Heart left ventricle (tissue), 16 donors: Measurements from ENCODE around the gene BCAN. TPM values are rescaled to one million over a fixed set of nuclear protein-coding genes. Genes with fewer than 3 reads are reported as not detected.
A peak's percentile ranks its signal among the peaks of the same experiment; 100 is the strongest.

Experiments used
- ATAC-seq, 4 donors: fragments of 200-7000 bp; cut with Tn5 transposase; one replicate each; pipeline ENCODE4 v1.9.1; 2020 to 2022; ENCODE audit warnings: moderate library complexity in 4 of 4, mild to moderate bottlenecking in 3 of 4, moderate number of reproducible peaks in 1 of 4
- DNase-seq, 5 donors: peaks; one replicate each; pipeline ENCODE4 v3.0.0-alpha.2; 2020
- H3K27ac ChIP-seq, 12 donors: fragments of 200-600 bp; sonication (generic) in 4 of 12; one replicate each; pipeline versions ENCODE4 v1.5.0 to v1.8.0; 2016 to 2022; ENCODE audit warnings: mild to moderate bottlenecking in 2 of 12
- H3K27me3 ChIP-seq, 9 donors: fragments of 200-600 bp; sonication (generic) in 2 of 9; one replicate each; pipeline versions ENCODE4 v1.5.1 to v1.8.0; 2016 to 2022; ENCODE audit warnings: mild to moderate bottlenecking in 3 of 9
- H3K36me3 ChIP-seq, 9 donors: fragments of 200-600 bp; sonication (generic) in 2 of 9; one replicate each; pipeline versions ENCODE4 v1.5.0 to v1.8.0; 2018 to 2022; ENCODE audit warnings: mild to moderate bottlenecking in 2 of 9
- H3K4me1 ChIP-seq, 12 donors: fragments of 200-600 bp; sonication (generic) in 4 of 12; one replicate each; pipeline versions ENCODE4 v1.5.0 to v1.8.0; 2016 to 2022; ENCODE audit warnings: mild to moderate bottlenecking in 3 of 12
- H3K4me3 ChIP-seq, 12 donors: fragments of 200-600 bp; sonication (generic) in 4 of 12; one replicate each; pipeline versions ENCODE4 v1.5.0 to v1.8.0; 2017 to 2022; ENCODE audit warnings: mild to moderate bottlenecking in 9 of 12, moderate library complexity in 4 of 12
- H3K9me3 ChIP-seq, 12 donors: fragments of 200-600 bp; sonication (generic) in 4 of 12; one replicate each; pipeline versions ENCODE4 v1.5.0 to v1.8.0; 2016 to 2022; ENCODE audit warnings: mild to moderate bottlenecking in 1 of 12
- POLR2A ChIP-seq, 2 donors: fragments of 450-650 bp; IDR thresholded peaks; one replicate each; pipeline ENCODE4 v1.6.1; 2017; ENCODE audit warnings: antibody characterized with exemption in 2 of 2, mild to moderate bottlenecking in 2 of 2, moderate library complexity in 2 of 2
- WGBS, 4 donors: extraction: QIAGEN DNeasy Blood & Tissue Kit in 2 of 4; methylation state at CpG; one replicate each; pipeline versions ENCODE4 v1.1.5 to v1.1.7; 2013 to 2018; 5-methylcytosine and 5-hydroxymethylcytosine counted together
- intact Hi-C, 10 donors: fragments of 100-400 bp; cut with DNase I; formaldehyde crosslinking; loops; one replicate each; pipeline versions ENCODE4 v1.11.1 to v1.14.2; 2022
- polyA plus RNA-seq, 2 donors: library from polyadenylated mRNA; stranded (reverse); fragments of 200-250 nt; gene quantifications; one replicate each; pipeline ENCODE4 v1.2.3, GENCODE V29; 2013
- total RNA-seq, 9 donors: library from RNA; depleted of rRNA in 2 of 9; stranded (reverse); fragments of >200 nt in 2 of 9; fragmentation: NEBNext Ultra II Directional in 3 of 9; extraction: Animal tissue kit (Norgen Biotek cat#: 25700) in 3 of 9; gene quantifications; one replicate each; pipeline versions ENCODE4 v1.1.0 to v1.2.4, GENCODE V29; 2016 to 2023
- TF ChIP-seq, protein P1 (sequence below), 12 donors: fragments of 200-600 bp; sonication (generic) in 4 of 12; IDR thresholded peaks; one replicate each; pipeline versions ENCODE4 v1.5.0 to v1.8.0; 2018 to 2022; ENCODE audit warnings: antibody characterized with exemption in 12 of 12, mild to moderate bottlenecking in 5 of 12
- donor health status: ischemic (EF 13 %, LVEDD 7.1; RV severe dilation, severe dysfunction).
- donor health status: healthy with polysubstance abuse.
- donor health status: DM: no; HTN: yes; CAD: no.
- donor health status: DM: no; HTN: no; CAD: no.
- donor health status: ischemic (EF 25% LVEDD 6.9; RV normal size, moderate dysfunction).
- donor health status: ischemic (EF 25% LVEDD 5.7; RV mildly dilated, moderate dysfunction).
- donor health status: healthy.
- donor health status: DM: yes; HTN: yes; CAD: no.
- donor health status: ischemic (EF 35%, LVEDD 5.7; RV mildly dilated, moderate dysfunction).
- donor health status: nonischemic (EF 11% LVEDD 7.7; RV severe dilation, severe dysfunction).
- donor health status: DM: yes; HTN: yes; CAD: no.
- donor health status: PGD.
- donor health status: ischemic (EF 29% LVEDD 5.4; RV normal size, mild dysfunction).
- donor health status: nonischemic (EF 23%, LVEDD 6.1; RV moderate dilation, normal function).

BCAN gene
- total and polyA plus RNA-seq, 11 donors, result 0.09 to 0.27 (median 0.13) TPM; not detected in 5

- H3K4me1 ChIP-seq, result peaks cover 18 to 72% (median 58%) of the 10 kb centered on the region in 12 donors
- no peaks in the 10 kb centered on the region for H3K36me3 ChIP-seq
- intact Hi-C loops, result loop anchor here in 7 of 10 donors (1.0 to 10.0 kb wide), 4 partner anchors 19 to 277 kb away; no protein-coding TSS in a partner anchor
- no peaks in the 10 kb centered on the region for H3K9me3 ChIP-seq
- H3K4me3 ChIP-seq, result no peak overlapping the region
- peaks cover 0 to 27% (median 0%) of the 10 kb centered on the region in 9 donors for H3K27me3 ChIP-seq
- no peak for TF ChIP-seq POLR2A (IDR thresholded peaks at IDR 0.05)
- TF ChIP-seq, protein P1, sequence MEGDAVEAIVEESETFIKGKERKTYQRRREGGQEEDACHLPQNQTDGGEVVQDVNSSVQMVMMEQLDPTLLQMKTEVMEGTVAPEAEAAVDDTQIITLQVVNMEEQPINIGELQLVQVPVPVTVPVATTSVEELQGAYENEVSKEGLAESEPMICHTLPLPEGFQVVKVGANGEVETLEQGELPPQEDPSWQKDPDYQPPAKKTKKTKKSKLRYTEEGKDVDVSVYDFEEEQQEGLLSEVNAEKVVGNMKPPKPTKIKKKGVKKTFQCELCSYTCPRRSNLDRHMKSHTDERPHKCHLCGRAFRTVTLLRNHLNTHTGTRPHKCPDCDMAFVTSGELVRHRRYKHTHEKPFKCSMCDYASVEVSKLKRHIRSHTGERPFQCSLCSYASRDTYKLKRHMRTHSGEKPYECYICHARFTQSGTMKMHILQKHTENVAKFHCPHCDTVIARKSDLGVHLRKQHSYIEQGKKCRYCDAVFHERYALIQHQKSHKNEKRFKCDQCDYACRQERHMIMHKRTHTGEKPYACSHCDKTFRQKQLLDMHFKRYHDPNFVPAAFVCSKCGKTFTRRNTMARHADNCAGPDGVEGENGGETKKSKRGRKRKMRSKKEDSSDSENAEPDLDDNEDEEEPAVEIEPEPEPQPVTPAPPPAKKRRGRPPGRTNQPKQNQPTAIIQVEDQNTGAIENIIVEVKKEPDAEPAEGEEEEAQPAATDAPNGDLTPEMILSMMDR (IDR thresholded peaks at IDR 0.05), result no peak
- ATAC-seq, result no peak
- peak overlapping the region in 5 of 12 donors; percentile 5 to 98 (median 73) for H3K27ac ChIP-seq
- WGBS, 4 donors, result 78 to 84% (median 81%) methylated on average over 10 of the region's 10 CpGs
- no peak for DNase-seq
These were observed 17.1 kb downstream of the BCAN start for GRCh38 chr1:156658945-156659574.

- Histone ChIP-seq H3K9me3 (no peaks in the 10 kb centered on the region), H3K4me1 (peaks cover 24 to 78% (median 64%) of the 10 kb centered on the region in 12 donors), H3K27me3 (peaks cover 0 to 24% (median 0%) of the 10 kb centered on the region in 9 donors), H3K4me3 (peak overlapping the region in 5 of 12 donors; percentile 5 to 46 (median 42)), H3K36me3 (no peaks in the 10 kb centered on the region), H3K27ac (peak overlapping the region in 9 of 12 donors; percentile 5 to 99 (median 93))
- WGBS, 4 donors, result 17 to 23% (median 20%) methylated on average over 6 of the region's 6 CpGs
- ATAC-seq (no peak), DNase-seq (no peak)
- intact Hi-C loops, result loop anchor here in 7 of 10 donors (1.0 to 10.0 kb wide), 4 partner anchors 19 to 277 kb away; no protein-coding TSS in a partner anchor
- TF ChIP-seq POLR2A (IDR thresholded peaks at IDR 0.05), result no peak
These were observed 17.7 kb downstream of the BCAN start for GRCh38 chr1:156659661-156659987.

GRCh38 chr1:156659988-156660751, 18.3 kb downstream of the BCAN start:
- intact Hi-C loops, result loop anchor here (1.0 to 10.0 kb wide), 12 partner anchors 17 to 545 kb away; partner anchors contain the start of genes NES (in 5 of the 10), MEF2D (in 3 of the 10), CRABP2 (in 1 of the 10) and LMNA (in 1 of the 10)
- peak; percentile 81 to 88 (median 83) for ATAC-seq
- Histone ChIP-seq H3K4me3 (peak overlapping the region in 10 of 12 donors; percentile 19 to 46 (median 42)), H3K4me1 (peaks cover 26 to 82% (median 69%) of the 10 kb centered on the region in 12 donors), H3K27ac (peak overlapping the region; percentile 53 to 99 (median 96)), H3K9me3 (no peaks in the 10 kb centered on the region), H3K27me3 (peaks cover 0 to 21% (median 0%) of the 10 kb centered on the region in 9 donors), H3K36me3 (no peaks in the 10 kb centered on the region)
- TF ChIP-seq, protein P1 (IDR thresholded peaks at IDR 0.05), result peak; percentile 94 to 100 (median 98)
- TF ChIP-seq POLR2A (IDR thresholded peaks at IDR 0.05), result peak in 1 of 2 donors; percentile 33
- 9 to 17% (median 11%) methylated on average over 37 to 38 of the region's 38 CpGs for WGBS, 4 donors
- peak; percentile 97 to 98 (median 98) for DNase-seq

GRCh38 chr1:156660752-156661112, 18.8 kb downstream of the BCAN start:
- H3K4me3 ChIP-seq, result peak overlapping the region in 10 of 12 donors; percentile 19 to 46 (median 42)
- TF ChIP-seq, protein P1 (IDR thresholded peaks at IDR 0.05), result no peak
- no peak for TF ChIP-seq POLR2A (IDR thresholded peaks at IDR 0.05)
- peaks cover 0 to 16% (median 0%) of the 10 kb centered on the region in 9 donors for H3K27me3 ChIP-seq
- 61 to 84% (median 69%) methylated on average over 2 of the region's 2 CpGs for whole genome bisulfite sequencing, 4 donors
- H3K9me3 ChIP-seq, result no peaks in the 10 kb centered on the region
- H3K27ac ChIP-seq, result peak overlapping the region; percentile 53 to 99 (median 96)
- intact Hi-C loops, result loop anchor here in 9 of 10 donors (1.0 to 10.0 kb wide), 9 partner anchors 17 to 546 kb away; partner anchors contain the start of genes NES (in 5 of the 9), MEF2D (in 3 of the 9), CRABP2 (in 1 of the 9) and LMNA (in 1 of the 9)
- no peaks in the 10 kb centered on the region for H3K36me3 ChIP-seq
- ATAC-seq (no peak), DNase-seq (no peak)
- peaks cover 32 to 88% (median 74%) of the 10 kb centered on the region in 12 donors for H3K4me1 ChIP-seq
